NCI-H2081 treated with DMSO at 0.1 percent for 48 hours (cell line): Measurements from ENCODE around the gene XYLB.
"Not testable (repeated sequence)": the region's sequence is repeated elsewhere in the genome, so short reads cannot be mapped to it uniquely, and the experiment has no call there.

ENCODE experiments used
- DNase-seq: peaks from one replicate; lab custom pipeline; 2025; lab: John Stamatoyannopoulos, UW

XYLB gene

GRCh38 chr3:38396239-38396638 is 49.7 kb downstream of the XYLB start:
- no peak for DNase-seq

- no peak for DNase-seq
Observed at GRCh38 chr3:38396861-38397260, 50.3 kb downstream of the XYLB start.

GRCh38 chr3:38397320-38397719 is 50.7 kb downstream of the XYLB start:
- no peak for DNase-seq

GRCh38 chr3:38401246-38401962 is 54.8 kb downstream of the XYLB start:
- DNase-seq: no peak

- DNase-seq: no peak
Observed at GRCh38 chr3:38404286-38404685, 57.7 kb downstream of the XYLB start.

GRCh38 chr3:38411591-38411990 is 65.0 kb downstream of the XYLB start:
- no peak for DNase-seq

DNA sequence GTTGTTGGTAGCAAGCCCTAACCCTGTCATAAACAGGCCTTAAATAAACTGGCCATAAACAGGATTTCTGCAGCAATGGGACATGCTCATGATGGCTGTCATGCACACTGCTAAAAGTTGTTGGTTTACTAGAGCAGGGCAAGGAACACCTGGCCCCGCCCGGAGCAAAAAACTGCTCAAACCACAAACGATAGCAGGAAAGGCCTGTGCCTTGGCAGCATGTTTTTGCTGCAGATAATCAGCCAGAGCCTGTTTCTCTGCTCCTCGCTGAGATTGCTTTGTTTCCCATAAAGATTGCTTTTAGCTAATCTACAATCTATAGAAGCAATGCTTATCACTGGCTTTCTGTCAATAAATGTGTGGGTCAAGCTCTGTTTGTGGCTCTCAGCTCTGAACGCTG is 74.2 kb downstream of the XYLB start:
- DNase-seq: not testable (repeated sequence)

- no peak for DNase-seq
Observed at GRCh38 chr3:38421679-38422336, 75.2 kb downstream of the XYLB start.

- DNase-seq: not testable (repeated sequence)
Observed at GRCh38 chr3:38426798-38427426, 80.3 kb downstream of the XYLB start.

GRCh38 chr3:38432871-38433658 is 86.5 kb downstream of the XYLB start:
- DNase-seq: not testable (repeated sequence)

DNA sequence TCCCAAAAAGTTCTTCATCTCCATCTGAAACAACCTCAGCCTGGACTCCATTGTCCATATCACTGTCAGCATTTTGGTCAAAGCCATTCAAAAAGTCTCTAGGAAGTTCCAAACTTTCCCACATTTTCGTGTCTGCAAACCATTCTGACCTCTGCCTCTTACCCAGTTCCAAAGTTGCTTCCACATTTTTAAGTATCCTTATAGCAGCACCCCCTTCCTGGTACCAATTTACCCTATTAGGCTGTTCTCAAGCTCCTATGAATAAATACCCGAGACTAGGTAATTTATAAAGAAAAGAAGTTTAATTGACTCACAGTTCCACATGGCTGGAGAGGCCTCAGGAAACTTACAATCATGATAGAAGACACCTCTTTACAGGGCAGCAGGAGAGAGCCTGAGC is 87.1 kb downstream of the XYLB start:
- DNase-seq: not testable (repeated sequence)

- DNase-seq: not testable (repeated sequence)
Observed at GRCh38 chr3:38438436-38439069, 92.0 kb downstream of the XYLB start.

DNA sequence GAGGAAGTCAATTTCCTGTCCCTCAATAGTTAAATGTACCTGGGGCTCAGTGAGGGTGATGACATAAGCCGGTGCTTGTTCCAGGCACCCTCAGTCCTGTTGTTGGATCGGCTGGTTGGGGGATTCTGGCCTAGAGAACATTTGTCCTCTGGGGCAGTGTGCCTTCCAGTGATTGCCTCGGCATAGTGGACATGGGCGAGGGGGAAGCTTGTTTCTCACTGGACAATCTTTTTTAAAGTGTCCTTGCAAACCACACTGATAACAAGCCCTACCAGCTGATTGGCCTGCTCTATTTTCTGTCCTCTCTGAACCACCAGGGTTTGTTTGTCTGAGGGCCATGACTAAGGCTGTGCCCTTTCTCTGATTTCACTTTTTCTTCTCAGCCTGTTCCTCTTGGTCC is 96.6 kb downstream of the XYLB start:
- not testable (repeated sequence) for DNase-seq

- no peak for DNase-seq
Observed at GRCh38 chr3:38446085-38446686, 99.6 kb downstream of the XYLB start.

GRCh38 chr3:38446812-38447211 is 100.2 kb downstream of the XYLB start:
- DNase-seq: no peak

DNA sequence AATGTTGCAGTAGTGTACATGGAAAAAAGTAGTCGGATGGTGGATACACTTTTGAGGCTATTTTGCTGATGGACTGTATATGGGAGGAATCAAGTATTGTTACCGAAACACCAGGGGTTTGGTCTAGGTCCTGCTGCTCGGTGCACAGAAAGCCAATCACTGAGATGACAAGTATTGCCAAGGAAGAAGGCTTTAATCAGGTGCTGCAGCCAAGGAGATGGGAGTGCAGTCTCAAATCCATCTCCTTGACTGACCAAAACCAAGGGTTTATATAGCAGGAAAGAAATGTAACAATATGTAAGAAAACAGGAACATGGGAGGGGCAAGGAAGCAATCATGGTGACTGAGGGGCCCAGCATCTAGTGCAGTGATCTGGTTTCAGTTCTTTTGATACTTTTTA is 104.3 kb downstream of the XYLB start:
- DNase-seq: no peak

GRCh38 chr3:38453075-38453912 is 106.7 kb downstream of the XYLB start, which contains the start of gene ACVR2B:
Gene ACVR2B, plus strand, starts transcription at chr3:38453890. Its CDS starts 433 bp downstream, at chr3:38454323.
- no peak for DNase-seq

DNA sequence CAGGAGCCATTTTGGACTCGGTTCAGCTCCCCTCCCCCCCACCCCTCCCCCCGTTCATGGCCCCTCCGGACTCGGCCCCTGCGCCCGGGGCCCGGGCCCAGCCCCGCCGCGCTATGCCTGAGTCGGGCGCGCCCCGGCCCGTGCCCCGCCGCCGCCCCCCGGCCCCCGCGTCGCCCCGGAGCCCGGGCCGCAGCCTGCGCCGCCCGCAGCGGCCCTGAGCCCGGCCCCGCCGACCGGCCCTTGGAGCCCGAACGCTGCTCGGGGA is 107.3 kb downstream of the XYLB start:
- no peak for DNase-seq

GRCh38 chr3:38454178-38454883 is 107.7 kb downstream of the XYLB start:
- no peak for DNase-seq
